KOPT-K1 (cell line): ENCODE measurements around the gene INSYN2A.

Source experiments
- H3K27ac ChIP-seq: fragments of 200-600 bp; sonication (generic); 2 replicates; pipeline ENCODE4 v1.5.1; 2016; ENCODE audit warnings: antibody characterized with exemption, mild to moderate bottlenecking, low read depth, low read length; ENCODE audit not compliant: poor library complexity, severe bottlenecking
- H3K36me3 ChIP-seq: fragments of 200-600 bp; sonication (generic); 2 replicates; pipeline ENCODE4 v1.5.1; 2017; ENCODE audit warnings: antibody characterized with exemption, mild to moderate bottlenecking, low read length, moderate library complexity; ENCODE audit not compliant: insufficient read depth
- H3K9me3 ChIP-seq: fragments of 200-600 bp; sonication (generic); 2 replicates; pipeline ENCODE4 v1.5.1; 2017; ENCODE audit warnings: antibody characterized with exemption, low read length, mild to moderate bottlenecking; ENCODE audit not compliant: insufficient read depth, poor library complexity, severe bottlenecking

Gene INSYN2A

GRCh38 chr10:127182161-127182560, 14.2 kb downstream of the INSYN2A start:
- Histone ChIP-seq H3K36me3 (no peaks in the 10 kb centered on the region), H3K27ac (no peak overlapping the region), H3K9me3 (no peaks in the 10 kb centered on the region)

DNA sequence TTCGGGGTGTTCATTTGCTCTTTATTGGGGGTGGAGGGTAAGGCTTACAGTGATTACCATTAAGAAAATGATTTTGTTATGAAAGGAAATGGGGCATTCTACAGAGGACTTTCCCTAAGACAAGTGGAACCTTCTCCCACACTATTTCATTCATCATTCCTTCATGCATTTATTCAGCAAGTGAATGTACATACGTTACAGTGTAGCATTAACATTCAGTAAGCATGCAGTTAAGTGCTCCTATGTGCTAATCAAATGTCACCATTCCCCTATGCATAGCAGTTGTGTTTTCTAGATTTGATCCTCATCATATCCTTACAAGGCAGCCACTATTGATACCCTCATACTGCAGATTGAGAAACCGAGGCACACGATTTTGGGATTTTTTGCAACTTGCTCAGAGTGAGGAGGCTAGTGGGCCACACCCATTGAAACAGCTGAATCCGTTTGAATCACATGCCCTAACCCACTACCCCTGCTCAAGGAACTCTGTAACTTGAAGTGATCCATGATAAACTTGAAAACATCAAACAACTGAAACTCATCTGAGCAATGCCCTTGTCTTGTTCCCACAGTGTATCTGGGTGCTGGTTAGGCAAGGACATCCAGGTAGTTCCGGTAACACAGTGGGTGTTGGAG, 16.7 kb downstream of the INSYN2A start:
- Histone ChIP-seq H3K9me3 (no peaks in the 10 kb centered on the region), H3K36me3 (no peaks in the 10 kb centered on the region), H3K27ac (no peak overlapping the region)

- no peaks in the 10 kb centered on the region for H3K36me3 ChIP-seq
- no peak overlapping the region for H3K27ac ChIP-seq
- H3K9me3 ChIP-seq: no peaks in the 10 kb centered on the region
Measured at GRCh38 chr10:127176649-127177048, 19.7 kb downstream of the INSYN2A start.

DNA sequence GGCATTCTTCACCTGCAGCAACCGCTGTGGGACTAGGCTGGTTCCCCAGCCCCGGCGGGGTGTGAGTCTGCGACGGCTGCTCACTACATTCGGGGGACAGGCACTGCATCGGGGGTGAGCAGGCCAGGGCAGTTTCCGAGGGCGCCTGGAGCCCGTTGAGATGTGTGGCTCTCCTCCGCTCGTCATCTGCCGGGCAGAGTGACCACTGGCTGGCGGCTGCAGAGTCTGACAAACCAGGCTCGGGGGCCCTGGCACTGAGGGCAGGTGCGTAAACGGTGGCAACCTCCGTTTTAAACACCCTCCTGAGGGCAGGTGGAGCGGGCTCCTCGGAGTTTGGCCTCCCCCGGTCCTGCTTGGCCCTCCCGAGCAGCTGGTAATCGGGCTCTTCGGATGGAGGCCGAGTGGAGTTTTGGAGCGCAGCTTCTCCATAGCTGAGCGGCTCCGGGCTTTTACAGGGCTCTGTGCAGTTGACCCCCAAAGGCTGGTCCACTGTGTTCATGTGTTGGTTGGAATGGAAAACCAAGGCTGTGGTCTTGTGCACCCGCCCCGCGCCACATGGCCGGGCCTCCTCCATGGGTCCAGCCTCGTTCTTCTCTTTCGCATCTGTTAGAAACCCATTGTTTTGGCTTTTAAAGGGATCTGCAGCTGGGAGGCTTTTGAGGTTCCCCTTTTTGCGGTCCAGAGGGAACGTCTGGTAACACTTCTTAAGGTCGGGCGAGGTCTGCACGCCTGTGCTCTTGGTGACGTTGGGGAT, 20.9 kb downstream of the INSYN2A start:
- Histone ChIP-seq H3K27ac (no peak overlapping the region), H3K36me3 (no peaks in the 10 kb centered on the region), H3K9me3 (no peaks in the 10 kb centered on the region)

DNA sequence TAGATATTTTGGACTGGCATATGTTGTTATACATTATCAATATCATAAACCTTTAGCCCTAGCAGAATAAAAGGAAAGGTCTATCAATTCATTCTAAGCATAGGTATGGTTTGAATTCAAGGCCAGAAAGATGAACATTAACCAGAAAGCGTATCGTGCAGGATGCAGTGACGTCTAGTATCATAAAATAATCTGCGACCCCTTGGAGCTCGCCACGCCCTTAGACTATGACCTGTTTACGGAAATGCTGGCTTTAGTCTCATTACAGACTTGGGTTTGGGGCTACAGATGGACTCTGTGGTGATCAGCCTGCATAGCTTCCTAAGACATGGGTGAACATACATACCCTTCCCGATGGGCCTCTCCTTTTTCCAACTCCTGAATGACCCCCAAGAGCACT, 21.5 kb downstream of the INSYN2A start:
- no peaks in the 10 kb centered on the region for H3K36me3 ChIP-seq
- no peaks in the 10 kb centered on the region for H3K9me3 ChIP-seq
- H3K27ac ChIP-seq: no peak overlapping the region

DNA sequence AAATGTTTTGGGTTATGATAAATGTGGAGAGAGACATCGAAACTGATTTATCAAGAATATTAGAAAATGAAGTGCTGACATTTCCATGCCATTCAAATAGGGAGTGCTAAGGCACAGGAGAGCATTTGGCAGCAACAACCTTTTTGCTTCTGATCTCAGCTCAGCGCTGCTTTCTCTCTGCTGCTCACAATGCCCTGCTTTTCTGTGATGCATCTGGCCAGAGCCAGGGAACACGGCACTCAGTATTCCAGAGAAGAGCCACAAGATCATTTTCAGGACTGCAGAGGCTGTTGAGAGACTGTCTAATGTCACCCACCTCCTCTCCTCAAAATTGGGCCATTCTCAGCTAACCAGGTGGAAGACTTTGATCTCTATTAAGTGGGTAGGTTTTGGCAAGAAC, 28.1 kb downstream of the INSYN2A start:
- Histone ChIP-seq H3K36me3 (no peaks in the 10 kb centered on the region), H3K27ac (no peak overlapping the region), H3K9me3 (no peaks in the 10 kb centered on the region)

DNA sequence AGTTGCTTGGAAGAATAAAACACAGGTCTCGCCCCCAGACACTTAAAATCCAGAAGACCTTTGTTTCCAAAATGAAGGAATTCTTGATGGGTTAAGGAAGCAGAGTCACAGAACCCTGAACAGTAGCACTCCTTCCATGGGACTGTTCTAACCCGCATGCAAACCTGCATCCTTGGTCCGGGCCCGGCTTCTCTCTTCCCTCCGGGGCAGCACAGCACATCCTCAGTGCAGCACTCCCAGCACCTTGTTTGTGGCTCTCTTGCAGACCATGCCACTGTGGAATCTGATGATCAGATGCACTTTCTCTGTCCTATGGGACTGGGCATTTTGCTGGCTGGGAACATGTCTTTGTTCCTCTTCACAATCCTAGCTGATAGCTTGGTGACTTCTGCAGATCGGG, 33.5 kb downstream of the INSYN2A start:
- H3K27ac ChIP-seq: no peak overlapping the region
- no peaks in the 10 kb centered on the region for H3K9me3 ChIP-seq
- H3K36me3 ChIP-seq: no peaks in the 10 kb centered on the region

GRCh38 chr10:127161482-127161881, 34.9 kb downstream of the INSYN2A start:
- Histone ChIP-seq H3K9me3 (no peaks in the 10 kb centered on the region), H3K36me3 (no peaks in the 10 kb centered on the region), H3K27ac (no peak overlapping the region)

- H3K9me3 ChIP-seq: no peaks in the 10 kb centered on the region
- no peak overlapping the region for H3K27ac ChIP-seq
- no peaks in the 10 kb centered on the region for H3K36me3 ChIP-seq
Measured at GRCh38 chr10:127159648-127160245, 36.6 kb downstream of the INSYN2A start.

GRCh38 chr10:127158662-127159061, 37.7 kb downstream of the INSYN2A start:
- no peaks in the 10 kb centered on the region for H3K9me3 ChIP-seq
- H3K36me3 ChIP-seq: no peaks in the 10 kb centered on the region
- no peak overlapping the region for H3K27ac ChIP-seq

GRCh38 chr10:127157506-127158200, 38.7 kb downstream of the INSYN2A start:
- no peaks in the 10 kb centered on the region for H3K36me3 ChIP-seq
- H3K27ac ChIP-seq: no peak overlapping the region
- H3K9me3 ChIP-seq: no peaks in the 10 kb centered on the region

DNA sequence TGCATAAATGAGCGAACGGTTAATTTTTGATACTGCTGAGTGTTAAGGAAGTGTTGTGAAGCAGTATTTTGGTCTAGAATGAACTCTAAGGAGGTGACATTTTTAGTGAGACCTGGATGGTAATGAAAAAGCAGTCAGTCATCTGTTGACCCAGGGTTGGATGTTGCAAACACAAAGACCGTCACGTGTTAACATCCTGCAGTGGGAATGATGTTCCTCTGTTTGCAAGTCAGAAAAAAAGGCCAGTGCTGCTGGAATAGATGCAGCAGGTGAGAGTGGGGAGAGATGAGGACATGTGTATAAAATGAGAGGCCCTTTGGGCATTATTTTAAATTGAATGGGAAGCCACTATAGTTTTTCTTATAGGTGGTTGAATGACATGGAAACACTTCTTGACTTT, 39.3 kb downstream of the INSYN2A start:
- no peak overlapping the region for H3K27ac ChIP-seq

GRCh38 chr10:127154831-127155620, 41.4 kb downstream of the INSYN2A start:
- H3K36me3 ChIP-seq: no peaks in the 10 kb centered on the region
- no peaks in the 10 kb centered on the region for H3K9me3 ChIP-seq
- H3K27ac ChIP-seq: no peak overlapping the region

More for the DNA sequence above, 39.3 kb downstream of the INSYN2A start:
- Histone ChIP-seq H3K36me3 (no peaks in the 10 kb centered on the region), H3K9me3 (no peaks in the 10 kb centered on the region)

DNA sequence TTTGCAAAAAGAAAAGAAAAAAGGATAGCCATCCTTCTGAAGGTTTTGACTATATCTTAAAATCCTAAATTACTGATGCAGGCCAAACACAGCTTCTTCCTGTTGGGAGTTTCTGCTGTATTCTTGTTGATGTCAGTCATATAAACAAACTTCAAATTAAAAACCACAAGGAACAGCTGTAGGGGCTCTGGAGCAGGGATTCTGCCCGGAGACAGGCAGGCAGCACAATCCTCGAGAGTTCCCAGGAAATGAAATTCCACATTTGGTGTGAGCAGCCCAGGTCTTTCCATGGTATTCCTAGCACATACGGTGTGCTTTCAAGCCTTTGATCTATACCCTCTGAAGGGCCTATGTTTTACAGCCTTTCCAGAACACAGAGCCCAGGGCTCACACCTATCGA, 43.2 kb downstream of the INSYN2A start:
- H3K9me3 ChIP-seq: no peaks in the 10 kb centered on the region
- H3K27ac ChIP-seq: no peak overlapping the region
- no peaks in the 10 kb centered on the region for H3K36me3 ChIP-seq
